ENCODE data around the gene COA4.
"Not testable (repeated sequence)": the region's sequence is repeated elsewhere in the genome, so short reads cannot be mapped to it uniquely, and the experiment has no call there.

The COA4 gene

GRCh38 chr11:73876424-73877310 lies at the start of gene COA4, which contains the start of gene PAAF1:
COA4 (minus strand) TSS chr11:73876846; CDS start chr11:73873378, 3,468 bp downstream.
PAAF1 (plus strand) TSS chr11:73876999; CDS start chr11:73877022, 23 bp downstream.
- DNase-seq = peak; percentile 85 to 94 (median 92)

GRCh38 chr11:73921180-73921579 lies 44.5 kb upstream of the COA4 start:
- DNase-seq = no peak

GRCh38 chr11:73916435-73916834 lies 39.8 kb upstream of the COA4 start:
- DNase-seq = no peak

GRCh38 chr11:73914284-73914683 lies 37.6 kb upstream of the COA4 start:
- DNase-seq = no peak

- no peak for DNase-seq
Observed at GRCh38 chr11:73913472-73913871, 36.8 kb upstream of the COA4 start.

GRCh38 chr11:73912026-73912425 lies 35.4 kb upstream of the COA4 start:
- no peak for DNase-seq

- no peak for DNase-seq
Observed at GRCh38 chr11:73907191-73907590, 30.5 kb upstream of the COA4 start.

GRCh38 chr11:73902303-73902702 lies 25.7 kb upstream of the COA4 start:
- no peak for DNase-seq

GRCh38 chr11:73894725-73895335 lies 18.2 kb upstream of the COA4 start:
- DNase-seq = no peak

GRCh38 chr11:73893041-73893440 lies 16.4 kb upstream of the COA4 start:
- DNase-seq = no peak

GRCh38 chr11:73889536-73889935 lies 12.9 kb upstream of the COA4 start:
- no peak for DNase-seq

GRCh38 chr11:73889019-73889418 lies 12.4 kb upstream of the COA4 start:
- no peak for DNase-seq

GRCh38 chr11:73888244-73888643 lies 11.6 kb upstream of the COA4 start:
- DNase-seq = no peak

GRCh38 chr11:73883856-73884255 lies 7.2 kb upstream of the COA4 start:
- DNase-seq = no peak

GRCh38 chr11:73880449-73880848 lies 3.8 kb upstream of the COA4 start:
- DNase-seq = not testable (repeated sequence)

- DNase-seq = no peak
Observed at GRCh38 chr11:73878771-73879170, 2.1 kb upstream of the COA4 start.

GRCh38 chr11:73875840-73876239 lies 806 bp downstream of the COA4 start:
- DNase-seq = no peak

GRCh38 chr11:73875380-73875779 lies 1.3 kb downstream of the COA4 start:
- no peak for DNase-seq

- no peak for DNase-seq
Observed at GRCh38 chr11:73872749-73873357, 3.8 kb downstream of the COA4 start.

- no peak for DNase-seq
Observed at GRCh38 chr11:73870261-73870660, 6.4 kb downstream of the COA4 start.

- no peak for DNase-seq
Observed at GRCh38 chr11:73869332-73869949, 7.2 kb downstream of the COA4 start.

GRCh38 chr11:73866586-73866996 lies 10.1 kb downstream of the COA4 start:
- DNase-seq = no peak

GRCh38 chr11:73866095-73866579 lies 10.5 kb downstream of the COA4 start:
- no peak for DNase-seq
